Esophagus muscularis mucosa (tissue), 4 donors: Measurements from ENCODE around the gene CCDC174. TPM values are rescaled to one million over a fixed set of nuclear protein-coding genes. Genes with fewer than 3 reads are reported as not detected.

Experiments
- DNase-seq: peaks from one replicate; pipeline ENCODE4 v3.0.0-alpha.2; 2017; ENCODE audit errors: extremely low spot score
- H3K27ac ChIP-seq, 4 donors: fragments of 200-600 bp; sonication (generic); replicated peaks in 1 of 4; 1 replicate in 3 of 4; 2 replicates in 1 of 4; pipeline ENCODE4 v1.5.1; 2016 to 2019; ENCODE audit warnings: mild to moderate bottlenecking in 1 of 4
- H3K27me3 ChIP-seq, 4 donors: fragments of 200-600 bp; sonication (generic); one replicate each; pipeline versions ENCODE4 v1.5.1 to v1.6.0; 2016 to 2019
- H3K36me3 ChIP-seq, 4 donors: fragments of 200-600 bp; sonication (generic); one replicate each; pipeline ENCODE4 v1.5.1; 2016 to 2019
- H3K4me1 ChIP-seq, 4 donors: fragments of 200-600 bp; sonication (generic); one replicate each; pipeline ENCODE4 v1.5.1; 2016 to 2019
- H3K4me3 ChIP-seq, 4 donors: fragments of 200-600 bp; sonication (generic); 1 replicate in 2 of 4; 2 replicates in 2 of 4; pipeline ENCODE4 v1.5.1; 2016 to 2019; ENCODE audit warnings: mild to moderate bottlenecking in 4 of 4, moderate library complexity in 1 of 4
- H3K9me3 ChIP-seq, 4 donors: fragments of 200-600 bp; sonication (generic); 1 replicate in 3 of 4; 2 replicates in 1 of 4; pipeline ENCODE4 v1.5.1; 2016 to 2019
- EP300 ChIP-seq: sonication (generic); formaldehyde crosslinking; IDR thresholded peaks from one replicate; pipeline ENCODE4 v1.6.1; 2017; ENCODE audit warnings: antibody characterized with exemption
- POLR2A ChIP-seq: fragments of 450-650 bp; IDR thresholded peaks from one replicate; pipeline ENCODE4 v1.6.1; 2017; ENCODE audit warnings: antibody characterized with exemption, moderate library complexity, mild to moderate bottlenecking, low read depth
- POLR2AphosphoS5 ChIP-seq, 2 donors: sonication (generic); formaldehyde crosslinking; IDR thresholded peaks; one replicate each; pipeline ENCODE4 v1.6.1; 2017; ENCODE audit warnings: antibody characterized with exemption in 2 of 2
- WGBS: methylation state at CpG from one replicate; pipeline ENCODE4 v1.1.5; 2018; 5-methylcytosine and 5-hydroxymethylcytosine counted together
- intact Hi-C: fragments of 100-400 bp; cut with DNase I; formaldehyde crosslinking; loops from one replicate; pipeline ENCODE4 v1.15.1; 2023
- total RNA-seq, 4 donors: library from RNA; depleted of rRNA; stranded (reverse); fragments of >200 nt; gene quantifications; one replicate each; pipeline versions ENCODE4 v1.1.0 to v1.2.1, GENCODE V29; 2016
- TF ChIP-seq, protein P1 (sequence below), 3 experiments: fragments of 200-600 bp in 2 of 3; fragments of 450-650 bp in 1 of 3; sonication (generic) in 2 of 3; IDR thresholded peaks; one replicate each; pipeline ENCODE4 v1.5.1; 2017 to 2019; ENCODE audit warnings: antibody characterized with exemption in 3 of 3, mild to moderate bottlenecking in 2 of 3, moderate library complexity in 1 of 3

The CCDC174 gene
- total RNA-seq, 4 donors from 2014 or later, result 10.8 to 17.0 (median 13.5) TPM

DNA sequence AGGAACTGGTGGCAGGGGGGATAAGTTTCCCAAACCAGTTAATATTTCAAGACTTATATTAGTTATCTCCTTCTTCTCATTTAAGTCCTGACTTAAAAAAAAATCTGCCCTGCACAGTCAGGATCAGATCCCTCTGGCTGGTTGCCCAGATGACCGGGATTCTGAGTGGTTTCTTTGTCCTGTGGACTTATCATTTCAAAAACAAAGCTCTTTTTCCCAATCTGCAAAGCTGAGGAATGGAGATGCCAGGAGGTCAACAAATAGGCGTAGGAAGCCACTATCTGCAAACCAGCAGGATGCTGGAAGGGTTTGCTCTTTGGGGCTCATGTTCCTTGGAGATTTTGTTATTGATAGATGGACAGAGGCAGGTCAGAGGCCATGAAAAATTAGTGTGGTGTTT, 29.2 kb downstream of the CCDC174 start:
- Histone ChIP-seq H3K4me1 (no peaks in the 10 kb centered on the region), H3K27me3 (no peaks in the 10 kb centered on the region), H3K27ac (no peak overlapping the region), H3K36me3 (peaks cover 0 to 4% (median 0%) of the 10 kb centered on the region in 4 donors), H3K4me3 (no peak overlapping the region), H3K9me3 (no peaks in the 10 kb centered on the region)
- WGBS, result 62% methylated on average over 2 of the region's 2 CpGs
- intact Hi-C loops, result no loop called here
- no peak for DNase-seq
- TF ChIP-seq POLR2A (no peak), POLR2AphosphoS5 (IDR thresholded peaks at IDR 0.05) (no peak), EP300 (no peak)
- TF ChIP-seq, protein P1, sequence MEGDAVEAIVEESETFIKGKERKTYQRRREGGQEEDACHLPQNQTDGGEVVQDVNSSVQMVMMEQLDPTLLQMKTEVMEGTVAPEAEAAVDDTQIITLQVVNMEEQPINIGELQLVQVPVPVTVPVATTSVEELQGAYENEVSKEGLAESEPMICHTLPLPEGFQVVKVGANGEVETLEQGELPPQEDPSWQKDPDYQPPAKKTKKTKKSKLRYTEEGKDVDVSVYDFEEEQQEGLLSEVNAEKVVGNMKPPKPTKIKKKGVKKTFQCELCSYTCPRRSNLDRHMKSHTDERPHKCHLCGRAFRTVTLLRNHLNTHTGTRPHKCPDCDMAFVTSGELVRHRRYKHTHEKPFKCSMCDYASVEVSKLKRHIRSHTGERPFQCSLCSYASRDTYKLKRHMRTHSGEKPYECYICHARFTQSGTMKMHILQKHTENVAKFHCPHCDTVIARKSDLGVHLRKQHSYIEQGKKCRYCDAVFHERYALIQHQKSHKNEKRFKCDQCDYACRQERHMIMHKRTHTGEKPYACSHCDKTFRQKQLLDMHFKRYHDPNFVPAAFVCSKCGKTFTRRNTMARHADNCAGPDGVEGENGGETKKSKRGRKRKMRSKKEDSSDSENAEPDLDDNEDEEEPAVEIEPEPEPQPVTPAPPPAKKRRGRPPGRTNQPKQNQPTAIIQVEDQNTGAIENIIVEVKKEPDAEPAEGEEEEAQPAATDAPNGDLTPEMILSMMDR (IDR thresholded peaks at IDR 0.05), result no peak

DNA sequence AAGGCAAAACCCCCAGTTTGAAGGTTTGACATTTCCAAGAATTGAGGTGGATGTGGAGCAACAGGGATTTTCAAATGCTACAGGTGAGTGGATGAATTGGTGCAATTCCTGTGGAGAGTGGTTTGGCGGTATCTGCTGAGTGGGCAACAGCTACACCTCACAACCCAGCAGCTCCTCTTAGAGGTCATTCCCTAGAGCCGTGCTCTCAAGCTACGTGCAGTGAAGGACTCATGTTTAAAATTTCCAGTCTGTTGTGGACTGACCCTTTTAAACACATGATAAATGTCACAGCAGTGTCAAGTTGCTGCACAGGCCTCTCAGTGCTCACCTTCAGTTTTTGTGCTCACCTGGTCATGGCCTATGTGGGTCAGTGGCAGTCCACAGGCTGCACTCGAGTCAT, 32.9 kb downstream of the CCDC174 start:
- Histone ChIP-seq H3K4me1 (no peaks in the 10 kb centered on the region), H3K4me3 (no peak overlapping the region), H3K27ac (no peak overlapping the region), H3K9me3 (no peaks in the 10 kb centered on the region), H3K27me3 (no peaks in the 10 kb centered on the region), H3K36me3 (no peaks in the 10 kb centered on the region)
- no peak for DNase-seq
- TF ChIP-seq, protein P1 (IDR thresholded peaks at IDR 0.05), result no peak
- TF ChIP-seq POLR2A (no peak), EP300 (no peak), POLR2AphosphoS5 (IDR thresholded peaks at IDR 0.05) (no peak)
- WGBS, result 98% methylated on average over 4 of the region's 4 CpGs
- intact Hi-C loops, result no loop called here

DNA sequence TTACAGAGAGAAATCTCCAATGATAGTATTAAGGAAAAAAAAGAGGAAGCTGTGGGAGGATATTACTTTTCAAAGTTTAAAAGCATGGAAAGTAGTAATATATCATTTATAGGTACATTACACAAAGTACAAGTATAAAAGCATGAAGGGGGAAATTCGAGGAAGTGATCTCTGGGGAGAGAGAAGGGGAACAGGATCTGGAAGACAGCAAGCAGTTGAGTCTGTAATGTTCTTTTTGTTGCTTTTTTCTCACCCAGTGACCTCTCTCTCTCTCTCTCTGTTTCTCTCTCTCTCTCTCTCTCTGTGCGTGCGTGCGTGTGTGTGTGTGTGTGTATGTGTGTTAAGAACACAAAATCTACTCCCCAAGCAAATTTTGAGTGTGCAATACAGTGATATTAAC, 33.6 kb downstream of the CCDC174 start:
- Histone ChIP-seq H3K4me1 (no peaks in the 10 kb centered on the region), H3K27me3 (no peaks in the 10 kb centered on the region), H3K36me3 (no peaks in the 10 kb centered on the region), H3K27ac (no peak overlapping the region), H3K9me3 (no peaks in the 10 kb centered on the region), H3K4me3 (no peak overlapping the region)
- no peak for DNase-seq
- intact Hi-C loops, result no loop called here
- 61% methylated on average over 4 of the region's 4 CpGs for WGBS
- TF ChIP-seq EP300, result no peak
- no peak for TF ChIP-seq POLR2AphosphoS5 (IDR thresholded peaks at IDR 0.05)
- no peak for TF ChIP-seq POLR2A
- TF ChIP-seq, protein P1 (IDR thresholded peaks at IDR 0.05), result no peak

DNA sequence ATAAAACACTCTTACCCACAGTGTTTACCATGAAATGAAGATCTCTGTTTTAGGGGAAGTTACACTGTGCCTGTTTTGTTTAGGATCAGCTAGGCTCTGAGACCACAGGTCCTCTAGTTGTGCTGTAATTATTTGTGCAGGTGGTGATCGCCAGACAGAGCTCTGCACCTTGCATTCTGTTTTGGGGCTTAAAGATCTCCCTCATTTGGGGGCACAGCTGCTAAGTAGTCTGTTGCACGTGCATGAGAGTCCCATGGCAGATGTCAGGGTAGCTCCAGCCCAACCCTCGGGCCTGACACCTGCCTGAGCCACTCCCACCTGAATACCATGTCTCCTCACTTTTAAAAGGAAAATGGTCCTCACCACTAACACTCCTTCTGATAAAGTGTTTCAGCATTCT, 35.8 kb downstream of the CCDC174 start:
- intact Hi-C loops, result no loop called here
- Histone ChIP-seq H3K27ac (no peak overlapping the region), H3K9me3 (no peaks in the 10 kb centered on the region), H3K4me1 (no peaks in the 10 kb centered on the region), H3K27me3 (no peaks in the 10 kb centered on the region), H3K36me3 (no peaks in the 10 kb centered on the region), H3K4me3 (no peak overlapping the region)
- TF ChIP-seq POLR2AphosphoS5 (IDR thresholded peaks at IDR 0.05) (no peak), EP300 (no peak), POLR2A (no peak)
- TF ChIP-seq, protein P1 (IDR thresholded peaks at IDR 0.05), result no peak
- WGBS, result 79% methylated on average over 3 of the region's 3 CpGs
- no peak for DNase-seq

DNA sequence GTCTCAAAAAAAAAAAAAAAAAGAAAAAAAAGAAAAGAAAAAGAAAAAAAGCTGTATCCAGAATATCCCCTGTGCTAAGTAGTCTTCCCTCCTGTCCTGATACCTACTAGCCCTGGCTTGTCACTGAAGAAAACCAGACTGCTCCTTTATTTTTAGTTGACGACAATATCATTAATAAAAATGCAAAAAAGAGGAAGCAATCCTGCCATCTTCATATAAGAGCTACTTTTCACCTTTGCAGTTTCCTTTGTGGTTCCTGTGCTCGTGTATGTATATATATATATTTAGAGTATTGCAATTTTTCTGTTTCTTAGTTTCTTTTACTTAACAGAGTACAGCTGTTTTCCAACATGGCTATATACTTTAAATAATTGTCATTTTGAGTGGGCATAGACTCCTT, 37.0 kb downstream of the CCDC174 start:
- Histone ChIP-seq H3K27me3 (no peaks in the 10 kb centered on the region), H3K4me1 (no peaks in the 10 kb centered on the region), H3K9me3 (no peaks in the 10 kb centered on the region), H3K36me3 (no peaks in the 10 kb centered on the region), H3K27ac (no peak overlapping the region), H3K4me3 (no peak overlapping the region)
- WGBS, result 65% methylated on average over 2 of the region's 2 CpGs
- DNase-seq, result no peak
- intact Hi-C loops, result no loop called here
- no peak for TF ChIP-seq EP300
- no peak for TF ChIP-seq POLR2A
- TF ChIP-seq, protein P1 (IDR thresholded peaks at IDR 0.05), result no peak
- TF ChIP-seq POLR2AphosphoS5 (IDR thresholded peaks at IDR 0.05), result no peak
